SK-N-MC (cell line): Measurements from ENCODE around the gene CNPPD1.

Experiments used
- EZH2 ChIP-seq: fragments of 200-600 bp; sonication (generic); IDR thresholded peaks from one replicate; pipeline ENCODE4 v1.6.1; 2017; ENCODE audit warnings: antibody characterized with exemption
- FOXP2 ChIP-seq: optimal IDR thresholded peaks from 2 replicates; pipeline ENCODE3; 2011; ENCODE audit warnings: mild to moderate bottlenecking, moderate library complexity; ENCODE audit not compliant: insufficient read depth; ENCODE audit errors: extremely low read length, control extremely low read depth
- POLR2AphosphoS5 ChIP-seq: IDR thresholded peaks from 2 replicates; pipeline ENCODE4 v1.6.1; 2012; ENCODE audit warnings: mild to moderate bottlenecking, low read depth, low read length, borderline replicate concordance

GRCh38 chr2:219180961-219181360, 4.2 kb upstream of the CNPPD1 start:
- TF ChIP-seq POLR2AphosphoS5, result no peak
- TF ChIP-seq FOXP2, result no peak
- TF ChIP-seq EZH2, result no peak
